GM10847 (cell line): ENCODE results near the gene CLEC2A.

ENCODE experiments used
- POLR2A ChIP-seq: IDR thresholded peaks from 2 replicates; pipeline ENCODE4 v1.6.1; 2011; ENCODE audit not compliant: insufficient read length; ENCODE audit errors: extremely low read depth

CLEC2A gene

GRCh38 chr12:9902539-9903228, 29.5 kb downstream of the CLEC2A start:
- no peak for TF ChIP-seq POLR2A

GRCh38 chr12:9900930-9901329, 31.2 kb downstream of the CLEC2A start:
- no peak for TF ChIP-seq POLR2A

- no peak for TF ChIP-seq POLR2A
Measured at GRCh38 chr12:9899209-9899608, 33.0 kb downstream of the CLEC2A start.

- no peak for TF ChIP-seq POLR2A
Measured at GRCh38 chr12:9897535-9897934, 34.6 kb downstream of the CLEC2A start.

GRCh38 chr12:9895215-9895971, 36.8 kb downstream of the CLEC2A start:
- TF ChIP-seq POLR2A: no peak

- no peak for TF ChIP-seq POLR2A
Measured at GRCh38 chr12:9888665-9889273, 43.4 kb downstream of the CLEC2A start.

GRCh38 chr12:9883175-9883574, 49.0 kb downstream of the CLEC2A start:
- no peak for TF ChIP-seq POLR2A

- no peak for TF ChIP-seq POLR2A
Measured at GRCh38 chr12:9881988-9882387, 50.2 kb downstream of the CLEC2A start.

- no peak for TF ChIP-seq POLR2A
Measured at GRCh38 chr12:9881246-9881645, 50.9 kb downstream of the CLEC2A start, which contains the start of gene KLRF2. TSS of gene KLRF2 (plus strand) at chr12:9881489. CDS start at chr12:9881596, 107 bp downstream.

- no peak for TF ChIP-seq POLR2A
Measured at GRCh38 chr12:9880532-9881078, 51.6 kb downstream of the CLEC2A start.

GRCh38 chr12:9872742-9873141, 59.4 kb downstream of the CLEC2A start:
- no peak for TF ChIP-seq POLR2A

- TF ChIP-seq POLR2A: no peak
Measured at GRCh38 chr12:9872162-9872561, 60.0 kb downstream of the CLEC2A start.

- TF ChIP-seq POLR2A: no peak
Measured at GRCh38 chr12:9870286-9870866, 61.8 kb downstream of the CLEC2A start.

- no peak for TF ChIP-seq POLR2A
Measured at GRCh38 chr12:9869307-9870161, 62.6 kb downstream of the CLEC2A start, which contains the start of gene CLEC2B. TSS of gene CLEC2B (minus strand) at chr12:9869354.
